GM18526 (cell line): ENCODE data around the gene PRCC.

ENCODE experiments used
- POLR2A ChIP-seq: IDR thresholded peaks from 3 replicates; pipeline ENCODE4 v1.6.1; 2011; ENCODE audit not compliant: insufficient read length; ENCODE audit errors: extremely low read depth

PRCC gene

GRCh38 chr1:156767101-156767878 is at the start of gene PRCC:
Gene PRCC, plus strand, starts transcription at chr1:156767535. Its CDS starts 237 bp downstream, at chr1:156767772.
- TF ChIP-seq POLR2A, result peak; percentile 33

GRCh38 chr1:156721131-156721530 is 46.2 kb upstream of the PRCC start:
- TF ChIP-seq POLR2A, result no peak

GRCh38 chr1:156721535-156721934 is 45.8 kb upstream of the PRCC start:
- TF ChIP-seq POLR2A, result no peak

GRCh38 chr1:156725683-156726280 is 41.6 kb upstream of the PRCC start:
- TF ChIP-seq POLR2A, result no peak

GRCh38 chr1:156726549-156727226 is 40.6 kb upstream of the PRCC start:
- no peak for TF ChIP-seq POLR2A

- TF ChIP-seq POLR2A, result no peak
Measured at GRCh38 chr1:156727492-156727891, 39.8 kb upstream of the PRCC start.

GRCh38 chr1:156727926-156728598 is 39.3 kb upstream of the PRCC start, which contains the start of gene METTL25B:
Gene METTL25B, plus strand, starts transcription at chr1:156728469. Its CDS starts 636 bp downstream, at chr1:156729105.
- TF ChIP-seq POLR2A, result peak; percentile 78

GRCh38 chr1:156728599-156729462 is 38.5 kb upstream of the PRCC start, which contains the start of gene ISG20L2:
Gene ISG20L2, minus strand, starts transcription at chr1:156728766. Its CDS starts 1,114 bp downstream, at chr1:156727652.
- TF ChIP-seq POLR2A, result peak; percentile 65

- no peak for TF ChIP-seq POLR2A
Measured at GRCh38 chr1:156733989-156734584, 33.2 kb upstream of the PRCC start.

GRCh38 chr1:156738407-156738806 is 28.9 kb upstream of the PRCC start:
- no peak for TF ChIP-seq POLR2A

GRCh38 chr1:156738916-156739315 is 28.4 kb upstream of the PRCC start:
- TF ChIP-seq POLR2A, result no peak

GRCh38 chr1:156740237-156740740 is 27.0 kb upstream of the PRCC start:
- TF ChIP-seq POLR2A, result no peak

- peak; percentile 75 for TF ChIP-seq POLR2A
Measured at GRCh38 chr1:156740741-156741480, 26.4 kb upstream of the PRCC start, which contains the start of gene MRPL24. Gene MRPL24, minus strand, starts transcription at chr1:156741088. Its CDS starts 2,384 bp downstream, at chr1:156738704.
